ENCODE measurements around the gene GDAP2.

DNA sequence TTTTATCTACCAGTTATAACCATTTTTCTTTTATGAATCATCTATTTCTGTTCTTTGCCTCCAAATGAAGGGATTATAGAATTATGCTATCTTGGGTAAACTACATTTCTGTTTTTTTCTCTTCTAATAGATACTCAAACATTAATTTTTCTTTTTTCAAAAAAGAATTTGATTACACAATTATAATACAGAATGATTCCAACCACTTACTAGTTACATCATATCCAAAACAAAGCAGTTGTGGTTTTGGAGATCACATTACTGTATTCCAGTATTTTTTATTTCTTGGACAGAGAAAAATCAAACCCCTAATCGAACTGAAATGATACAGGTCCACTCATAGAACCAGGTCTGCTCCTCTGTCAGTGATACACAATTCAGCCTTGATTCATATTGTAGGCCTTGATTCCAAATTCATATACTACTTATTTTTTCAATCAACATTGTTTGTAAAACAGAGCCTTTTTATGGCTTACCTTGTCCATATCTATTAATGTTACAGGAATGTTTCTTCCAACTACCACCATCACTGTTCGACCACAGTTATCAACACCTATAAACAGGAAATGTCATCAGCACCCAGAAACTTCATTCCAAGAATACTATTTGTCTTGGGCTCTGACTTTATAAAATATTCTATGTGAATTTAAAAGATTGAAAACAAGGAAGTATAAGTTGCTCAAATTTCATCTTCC lies 43.2 kb downstream of the GDAP2 start:
- TF ChIP-seq GATA3 (IDR thresholded peaks at IDR 0.05; ENCODE audit: low read depth, low read length), result no peak
- no peak for TF ChIP-seq GATA2 (IDR thresholded peaks at IDR 0.05; ENCODE audit: low read depth, low read length)

Measured in SH-SY5Y (cell line).